RWPE1 (cell line): ENCODE measurements around the gene PGAP2.
"Not testable (repeated sequence)": the region's sequence is repeated elsewhere in the genome, so short reads cannot be mapped to it uniquely, and the experiment has no call there.

Experiments used
- CTCF ChIA-PET: fragments of 350-600 bp; sonication (Branson Sonifier 250); formaldehyde crosslinking; extraction: SDS; loops from one replicate; lab custom pipeline; 2021; lab: Yijun Ruan, JAX
- POLR2A ChIA-PET: fragments of 400-600 bp; formaldehyde crosslinking; extraction: SDS; loops from one replicate; lab custom pipeline; 2020; ENCODE audit warnings: antibody characterized with exemption; ENCODE audit not compliant: low non-redundant PET; lab: Yijun Ruan, JAX
- DNase-seq: peaks from one replicate; pipeline ENCODE4 v3.0.0; 2012; ENCODE audit warnings: low spot score
- H3K27ac ChIP-seq: fragments of 450-650 bp; 2 replicates; pipeline ENCODE4 v1.5.1; 2017
- TF ChIP-seq, protein P1 (sequence below): fragments of 450-650 bp; conservative IDR thresholded peaks from 2 replicates; pipeline ENCODE4 v1.5.1; 2017; ENCODE audit warnings: low read depth, mild to moderate bottlenecking

PGAP2 gene

GRCh38 chr11:3803726-3804495 is 4.4 kb upstream of the PGAP2 start:
- CTCF ChIA-PET, result no interaction called here
- TF ChIP-seq, protein P1, sequence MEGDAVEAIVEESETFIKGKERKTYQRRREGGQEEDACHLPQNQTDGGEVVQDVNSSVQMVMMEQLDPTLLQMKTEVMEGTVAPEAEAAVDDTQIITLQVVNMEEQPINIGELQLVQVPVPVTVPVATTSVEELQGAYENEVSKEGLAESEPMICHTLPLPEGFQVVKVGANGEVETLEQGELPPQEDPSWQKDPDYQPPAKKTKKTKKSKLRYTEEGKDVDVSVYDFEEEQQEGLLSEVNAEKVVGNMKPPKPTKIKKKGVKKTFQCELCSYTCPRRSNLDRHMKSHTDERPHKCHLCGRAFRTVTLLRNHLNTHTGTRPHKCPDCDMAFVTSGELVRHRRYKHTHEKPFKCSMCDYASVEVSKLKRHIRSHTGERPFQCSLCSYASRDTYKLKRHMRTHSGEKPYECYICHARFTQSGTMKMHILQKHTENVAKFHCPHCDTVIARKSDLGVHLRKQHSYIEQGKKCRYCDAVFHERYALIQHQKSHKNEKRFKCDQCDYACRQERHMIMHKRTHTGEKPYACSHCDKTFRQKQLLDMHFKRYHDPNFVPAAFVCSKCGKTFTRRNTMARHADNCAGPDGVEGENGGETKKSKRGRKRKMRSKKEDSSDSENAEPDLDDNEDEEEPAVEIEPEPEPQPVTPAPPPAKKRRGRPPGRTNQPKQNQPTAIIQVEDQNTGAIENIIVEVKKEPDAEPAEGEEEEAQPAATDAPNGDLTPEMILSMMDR, result no peak
- no peak overlapping the region for H3K27ac ChIP-seq
- peak; percentile 54 for DNase-seq
- POLR2A ChIA-PET, result no interaction called here

GRCh38 chr11:3808861-3809623 is 682 bp downstream of the PGAP2 start:
- DNase-seq, result peak; percentile 79
- ChIA-PET CTCF (interaction anchor here (0.5 to 3.0 kb wide), 14 partner anchors 10 to 266 kb away, joined by 3 to 12 read pairs (median 3); no protein-coding TSS in a partner anchor), POLR2A (no interaction called here)
- TF ChIP-seq, protein P1, result peak; percentile 62; the same call in 1 of the 2 replicates
- peak overlapping the region; percentile 71 for H3K27ac ChIP-seq

- TF ChIP-seq, protein P1, result no peak
- ChIA-PET CTCF (interaction anchor here (0.5 to 3.0 kb wide), 6 partner anchors 16 to 1815 kb away, joined by 3 to 12 read pairs (median 3); partner anchors contain the start of gene TRIM34), POLR2A (no interaction called here)
- H3K27ac ChIP-seq, result no peak overlapping the region
- DNase-seq, result no peak
Observed at GRCh38 chr11:3809624-3809928, 1.2 kb downstream of the PGAP2 start.

- no peak for DNase-seq
- ChIA-PET POLR2A (interaction anchor here (0.7 kb wide), 1 partner anchor 30 kb away, joined by 3 read pairs; the partner anchor contains the start of gene RHOG), CTCF (interaction anchor here (0.6 to 3.0 kb wide), 3 partner anchors 31 to 101 kb away, joined by 3 to 12 read pairs (median 4); no protein-coding TSS in a partner anchor)
- no peak overlapping the region for H3K27ac ChIP-seq
- TF ChIP-seq, protein P1, result no peak
Observed at GRCh38 chr11:3810446-3810845, 2.1 kb downstream of the PGAP2 start.

- CTCF ChIA-PET, result interaction anchor here (0.6 kb wide), 2 partner anchors 35 to 101 kb away, joined by 3 to 4 read pairs; no protein-coding TSS in a partner anchor
- DNase-seq, result no peak
- H3K27ac ChIP-seq, result no peak overlapping the region
- TF ChIP-seq, protein P1, result no peak
- POLR2A ChIA-PET, result interaction anchor here (0.7 kb wide), 1 partner anchor 30 kb away, joined by 3 read pairs; the partner anchor contains the start of gene RHOG
Observed at GRCh38 chr11:3810951-3811350, 2.6 kb downstream of the PGAP2 start.

DNA sequence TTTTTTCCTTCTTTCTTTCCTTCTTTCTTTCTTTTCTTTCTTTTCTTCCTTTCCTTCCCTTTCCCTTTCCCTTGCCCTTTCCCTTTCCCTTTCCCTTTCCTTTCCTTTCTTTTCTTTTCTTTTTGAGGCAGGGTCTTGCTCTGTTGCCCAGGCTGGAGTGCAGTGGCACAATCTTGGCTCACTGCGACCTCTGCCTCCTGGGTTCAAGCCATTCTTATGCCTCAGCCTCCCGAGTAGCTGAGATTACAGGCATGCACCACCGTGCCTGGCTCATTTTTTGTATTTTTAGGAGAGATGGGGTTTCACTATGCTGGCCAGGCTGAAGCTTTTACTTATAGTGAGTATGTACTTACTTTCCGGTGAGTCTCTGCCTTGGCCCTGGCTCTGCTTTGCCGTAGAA is 6.5 kb downstream of the PGAP2 start:
- H3K27ac ChIP-seq, POLR2A ChIA-PET, DNase-seq: not testable (repeated sequence)
- CTCF ChIA-PET, result interaction anchor here (0.6 kb wide), 1 partner anchor 70 kb away, joined by 3 read pairs; no protein-coding TSS in a partner anchor
